SU-DHL-6 (cell line): ENCODE data around the gene EXOC6B.

Experiments used
- H2AFZ ChIP-seq: fragments of 200-600 bp; sonication (generic); 2 replicates; pipeline ENCODE4 v1.6.1; 2014; ENCODE audit warnings: low read depth, mild to moderate bottlenecking, moderate library complexity, mixed read lengths, antibody characterized with exemption, low read length; ENCODE audit not compliant: severe bottlenecking
- H3F3A ChIP-seq: fragments of 200-600 bp; shearing (Covaris generic); 2 replicates; pipeline ENCODE4 v1.6.0; 2016; ENCODE audit warnings: antibody characterized with exemption, mild to moderate bottlenecking; ENCODE audit not compliant: insufficient read depth
- H3K27ac ChIP-seq: fragments of 200-600 bp; sonication (generic); 2 replicates; pipeline ENCODE4 v1.5.1; 2016; ENCODE audit warnings: low read depth, mild to moderate bottlenecking, low read length, moderate library complexity, mixed read lengths
- H3K27me3 ChIP-seq: fragments of 200-600 bp; sonication (generic), shearing (Covaris generic); 2 replicates; pipeline ENCODE4 v1.6.0; 2014; ENCODE audit warnings: mild to moderate bottlenecking, low read length
- H3K36me3 ChIP-seq: fragments of 200-600 bp; sonication (generic); 2 replicates; pipeline ENCODE4 v1.6.1; 2014; ENCODE audit warnings: mild to moderate bottlenecking, low read length, mixed read lengths
- H3K4me2 ChIP-seq: fragments of 300-600, 200-600 bp; shearing (Covaris generic), sonication (generic); 2 replicates; pipeline ENCODE4 v1.6.0; 2014; ENCODE audit warnings: low read length, low read depth, mild to moderate bottlenecking; ENCODE audit not compliant: poor library complexity, severe bottlenecking
- H3K4me3 ChIP-seq: fragments of 200-600 bp; sonication (generic); 2 replicates; pipeline ENCODE4 v1.5.1; 2014; ENCODE audit warnings: antibody characterized with exemption, low read length, mild to moderate bottlenecking, mixed read lengths; ENCODE audit not compliant: insufficient read depth, poor library complexity, severe bottlenecking
- H3K79me2 ChIP-seq: fragments of 200-600 bp; sonication (generic); 2 replicates; pipeline ENCODE4 v1.6.1; 2014; ENCODE audit warnings: mild to moderate bottlenecking, low read length, moderate library complexity; ENCODE audit not compliant: insufficient read depth
- H3K9ac ChIP-seq: fragments of 200-600 bp; sonication (generic); 2 replicates; pipeline ENCODE4 v1.7.0; 2014; ENCODE audit warnings: mild to moderate bottlenecking, low read length
- H3K9me2 ChIP-seq: fragments of 200-600 bp; sonication (generic); replicated peaks from 2 replicates; pipeline ENCODE4 v1.6.1; 2014; ENCODE audit warnings: low read length; ENCODE audit not compliant: insufficient read depth
- H3K9me3 ChIP-seq: fragments of 200-600 bp; sonication (generic); 2 replicates; pipeline ENCODE4 v1.6.1; 2014; ENCODE audit warnings: low read length, mixed read lengths; ENCODE audit not compliant: insufficient read depth
- H4K20me1 ChIP-seq: fragments of 200-600 bp; sonication (generic); 2 replicates; pipeline ENCODE4 v1.6.1; 2014; ENCODE audit warnings: low read depth, mild to moderate bottlenecking, antibody characterized with exemption, low read length, moderate library complexity, mixed read lengths
- EZH2phosphoT487 ChIP-seq: fragments of 200-600 bp; sonication (generic), shearing (Covaris generic); conservative IDR thresholded peaks from 2 replicates; pipeline ENCODE4 v1.6.1; 2018; ENCODE audit warnings: mild to moderate bottlenecking, antibody characterized with exemption, low read length, moderate library complexity, mixed read lengths
- TF ChIP-seq, protein P1 (sequence below): fragments of 200-600 bp; sonication (generic); IDR thresholded peaks from one replicate; pipeline ENCODE4 v1.5.1; 2017; ENCODE audit warnings: antibody characterized with exemption, mild to moderate bottlenecking, low read length, moderate library complexity; ENCODE audit not compliant: insufficient read depth, poor library complexity, severe bottlenecking

The EXOC6B gene

GRCh38 chr2:72132981-72133720 lies 692.7 kb downstream of the EXOC6B start:
- no peak overlapping the region for H3K9ac ChIP-seq
- TF ChIP-seq, protein P1, sequence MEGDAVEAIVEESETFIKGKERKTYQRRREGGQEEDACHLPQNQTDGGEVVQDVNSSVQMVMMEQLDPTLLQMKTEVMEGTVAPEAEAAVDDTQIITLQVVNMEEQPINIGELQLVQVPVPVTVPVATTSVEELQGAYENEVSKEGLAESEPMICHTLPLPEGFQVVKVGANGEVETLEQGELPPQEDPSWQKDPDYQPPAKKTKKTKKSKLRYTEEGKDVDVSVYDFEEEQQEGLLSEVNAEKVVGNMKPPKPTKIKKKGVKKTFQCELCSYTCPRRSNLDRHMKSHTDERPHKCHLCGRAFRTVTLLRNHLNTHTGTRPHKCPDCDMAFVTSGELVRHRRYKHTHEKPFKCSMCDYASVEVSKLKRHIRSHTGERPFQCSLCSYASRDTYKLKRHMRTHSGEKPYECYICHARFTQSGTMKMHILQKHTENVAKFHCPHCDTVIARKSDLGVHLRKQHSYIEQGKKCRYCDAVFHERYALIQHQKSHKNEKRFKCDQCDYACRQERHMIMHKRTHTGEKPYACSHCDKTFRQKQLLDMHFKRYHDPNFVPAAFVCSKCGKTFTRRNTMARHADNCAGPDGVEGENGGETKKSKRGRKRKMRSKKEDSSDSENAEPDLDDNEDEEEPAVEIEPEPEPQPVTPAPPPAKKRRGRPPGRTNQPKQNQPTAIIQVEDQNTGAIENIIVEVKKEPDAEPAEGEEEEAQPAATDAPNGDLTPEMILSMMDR: no peak
- no peak for TF ChIP-seq EZH2phosphoT487
- H3K4me2 ChIP-seq: no peak overlapping the region
- no peaks in the 10 kb centered on the region for H4K20me1 ChIP-seq
- H2AFZ ChIP-seq: no peak overlapping the region
- H3F3A ChIP-seq: no peaks in the 10 kb centered on the region
- H3K4me3 ChIP-seq: no peak overlapping the region
- H3K27ac ChIP-seq: no peak overlapping the region
- H3K79me2 ChIP-seq: no peaks in the 10 kb centered on the region
- H3K9me2 ChIP-seq: no peaks in the 10 kb centered on the region
- no peaks in the 10 kb centered on the region for H3K27me3 ChIP-seq
- H3K9me3 ChIP-seq: no peaks in the 10 kb centered on the region
- H3K36me3 ChIP-seq: no peaks in the 10 kb centered on the region

DNA sequence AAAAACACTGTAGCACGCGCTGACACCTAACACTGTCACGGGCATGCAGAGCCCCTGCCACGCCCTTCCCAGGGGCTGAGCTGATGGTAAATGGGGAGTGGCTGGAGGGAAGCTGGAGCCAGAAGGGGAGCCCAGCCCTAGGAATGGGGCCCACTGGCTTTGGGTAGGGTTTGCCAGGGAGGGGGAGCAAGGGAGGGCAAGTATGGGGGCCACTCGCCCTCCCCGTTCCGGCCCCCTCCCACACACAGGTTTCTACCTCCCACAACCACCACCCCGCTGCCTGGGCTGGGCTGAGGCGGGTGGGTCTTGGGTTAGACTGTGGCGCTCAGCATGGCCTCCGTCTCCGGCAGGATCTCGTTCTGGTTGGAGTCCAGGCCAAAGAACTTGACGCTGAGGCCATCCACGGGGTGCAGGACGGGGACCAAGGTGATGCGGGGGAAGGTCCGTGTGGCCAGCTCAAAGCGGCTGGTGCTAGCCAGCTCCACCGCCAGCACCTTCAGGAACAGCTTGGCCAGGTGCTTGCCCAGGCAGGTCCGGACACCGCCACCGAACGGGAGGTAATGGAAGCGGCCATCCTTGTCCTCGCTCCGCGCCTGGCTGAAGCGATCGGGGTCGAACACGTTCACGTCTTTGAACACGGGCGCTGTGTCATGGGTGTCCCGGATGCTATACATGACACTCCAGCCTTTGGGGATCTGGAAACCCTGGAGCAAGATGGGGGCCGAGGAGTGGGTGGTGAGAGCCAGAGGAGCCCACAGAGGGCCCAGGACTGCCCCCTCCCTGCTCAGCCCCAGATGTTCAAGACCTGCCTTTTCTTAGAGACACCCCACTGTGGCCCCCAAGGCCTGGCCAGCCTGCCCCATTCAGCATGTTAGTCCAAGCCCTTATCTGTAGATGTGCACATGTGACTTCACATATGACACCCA lies 693.7 kb downstream of the EXOC6B start:
- H3K4me2 ChIP-seq: no peak overlapping the region
- no peaks in the 10 kb centered on the region for H3K79me2 ChIP-seq
- H2AFZ ChIP-seq: no peak overlapping the region
- no peaks in the 10 kb centered on the region for H3K9me2 ChIP-seq
- no peaks in the 10 kb centered on the region for H3F3A ChIP-seq
- H3K9me3 ChIP-seq: no peaks in the 10 kb centered on the region
- no peaks in the 10 kb centered on the region for H4K20me1 ChIP-seq
- no peaks in the 10 kb centered on the region for H3K27me3 ChIP-seq
- H3K27ac ChIP-seq: no peak overlapping the region
- no peaks in the 10 kb centered on the region for H3K36me3 ChIP-seq
- no peak overlapping the region for H3K4me3 ChIP-seq
- no peak overlapping the region for H3K9ac ChIP-seq
- TF ChIP-seq EZH2phosphoT487: no peak
- TF ChIP-seq, protein P1: no peak

DNA sequence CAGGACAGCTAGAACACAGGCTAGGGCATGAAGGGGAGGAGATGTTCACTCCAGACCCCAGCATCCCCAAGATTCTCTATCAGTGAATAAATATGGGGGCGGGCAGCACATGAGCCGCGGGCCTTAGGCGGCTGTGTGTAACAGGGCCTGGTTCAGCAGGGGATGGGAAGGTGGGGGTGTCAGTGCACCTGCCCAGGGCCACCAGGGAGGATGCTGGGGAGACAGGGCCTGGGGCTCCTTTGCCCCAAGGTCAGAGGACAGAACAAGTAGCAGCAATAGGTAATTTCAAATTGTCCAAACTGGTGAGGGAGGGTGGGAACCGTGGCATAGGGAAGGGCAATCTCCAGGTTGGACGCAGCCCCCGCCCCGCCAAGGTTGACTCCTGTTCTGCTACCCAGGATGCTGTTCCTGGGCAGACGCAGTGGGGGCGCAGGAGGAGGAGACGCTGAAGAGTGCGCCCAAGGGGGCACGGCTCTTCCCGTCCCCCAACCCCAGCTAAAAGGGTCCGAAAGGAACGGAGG lies 694.4 kb downstream of the EXOC6B start:
- H3K79me2 ChIP-seq: no peaks in the 10 kb centered on the region
- H3K4me3 ChIP-seq: no peak overlapping the region
- no peaks in the 10 kb centered on the region for H3F3A ChIP-seq
- no peak overlapping the region for H2AFZ ChIP-seq
- H3K27me3 ChIP-seq: no peaks in the 10 kb centered on the region
- H3K4me2 ChIP-seq: no peak overlapping the region
- H3K9ac ChIP-seq: no peak overlapping the region
- TF ChIP-seq EZH2phosphoT487: no peak
- TF ChIP-seq, protein P1: no peak
- H4K20me1 ChIP-seq: no peaks in the 10 kb centered on the region
- no peak overlapping the region for H3K27ac ChIP-seq
- no peaks in the 10 kb centered on the region for H3K36me3 ChIP-seq
- no peaks in the 10 kb centered on the region for H3K9me3 ChIP-seq
- no peaks in the 10 kb centered on the region for H3K9me2 ChIP-seq
